GM19468 (cell line): Measurements from ENCODE around the gene APOC3.

Experiments
- ATAC-seq: cut with Tn5 transposase; IDR thresholded peaks from one replicate; pipeline ENCODE4 v1.9.1; 2021; ENCODE audit warnings: mild to moderate bottlenecking, moderate library complexity, moderate number of reproducible peaks; ENCODE audit not compliant: unreplicated experiment; ENCODE audit errors: extremely low read depth

APOC3 gene

GRCh38 chr11:116869610-116870009 is 39.9 kb downstream of the APOC3 start:
- no peak for ATAC-seq

DNA sequence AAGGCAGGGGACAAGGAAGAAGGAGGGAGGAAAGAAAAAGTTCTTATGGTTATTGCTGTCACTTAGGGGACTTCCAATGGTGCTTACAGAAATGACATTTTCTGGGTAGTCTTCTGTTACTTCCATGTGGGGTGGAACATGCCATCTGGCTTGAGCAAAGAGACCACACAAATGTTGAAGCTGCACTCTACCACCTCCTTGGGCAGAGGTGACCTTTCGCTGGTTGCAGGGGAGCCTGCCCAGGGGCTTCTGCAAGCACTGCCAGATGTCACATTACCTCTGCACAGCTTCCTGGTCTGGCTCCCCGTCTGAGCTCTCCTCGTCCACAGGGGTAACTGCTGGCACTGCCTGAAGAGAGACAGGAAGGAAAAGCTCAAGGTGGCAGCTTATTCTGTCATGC is 40.3 kb downstream of the APOC3 start:
- no peak for ATAC-seq

- no peak for ATAC-seq
These were observed 41.5 kb downstream of the APOC3 start for GRCh38 chr11:116871248-116871647.

GRCh38 chr11:116873381-116873780 is 43.7 kb downstream of the APOC3 start:
- ATAC-seq = no peak

- ATAC-seq = no peak
These were observed 44.5 kb downstream of the APOC3 start for GRCh38 chr11:116874251-116874650.

DNA sequence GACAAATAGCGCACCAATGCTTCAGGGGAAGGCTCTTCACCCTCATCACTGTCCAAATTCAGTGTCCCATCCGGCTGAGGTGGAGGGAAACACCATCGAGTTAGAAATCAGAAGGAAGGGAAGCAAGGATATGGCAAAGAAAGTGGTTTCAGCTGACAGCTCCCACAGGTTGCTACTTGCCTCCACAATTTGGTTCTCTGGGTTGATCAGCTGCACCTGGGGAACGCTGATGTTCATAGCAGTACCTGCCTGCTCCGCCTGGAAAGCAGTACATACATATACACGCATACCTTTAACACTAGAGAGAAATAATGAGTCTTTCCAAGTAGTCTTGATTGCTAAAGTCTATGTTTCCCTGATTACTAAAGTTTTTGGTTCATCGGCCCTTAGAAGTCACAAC is 45.5 kb downstream of the APOC3 start:
- no peak for ATAC-seq

- no peak for ATAC-seq
These were observed 46.9 kb downstream of the APOC3 start for GRCh38 chr11:116876656-116877055.

- ATAC-seq = no peak
These were observed 50.3 kb downstream of the APOC3 start for GRCh38 chr11:116879800-116880625.

DNA sequence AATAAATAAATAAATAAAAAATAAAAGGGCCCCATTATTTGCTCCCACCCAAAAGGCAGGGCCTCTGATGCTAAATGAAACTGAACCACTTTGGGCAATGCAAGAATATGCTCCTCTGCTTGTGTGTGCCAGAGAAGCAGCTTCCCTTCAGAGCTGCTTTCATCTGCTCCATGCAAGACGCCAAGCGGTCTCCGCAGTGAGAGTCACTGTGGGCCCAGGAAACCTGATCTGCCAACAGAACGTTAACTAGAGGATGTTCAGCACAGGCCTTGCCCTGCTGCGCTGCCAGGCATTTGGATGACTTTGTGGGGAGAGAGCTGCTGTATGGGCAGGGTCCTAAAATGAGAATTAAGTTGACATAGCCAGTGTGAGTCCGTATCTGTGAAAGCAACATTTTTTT is 51.4 kb downstream of the APOC3 start:
- ATAC-seq = no peak

DNA sequence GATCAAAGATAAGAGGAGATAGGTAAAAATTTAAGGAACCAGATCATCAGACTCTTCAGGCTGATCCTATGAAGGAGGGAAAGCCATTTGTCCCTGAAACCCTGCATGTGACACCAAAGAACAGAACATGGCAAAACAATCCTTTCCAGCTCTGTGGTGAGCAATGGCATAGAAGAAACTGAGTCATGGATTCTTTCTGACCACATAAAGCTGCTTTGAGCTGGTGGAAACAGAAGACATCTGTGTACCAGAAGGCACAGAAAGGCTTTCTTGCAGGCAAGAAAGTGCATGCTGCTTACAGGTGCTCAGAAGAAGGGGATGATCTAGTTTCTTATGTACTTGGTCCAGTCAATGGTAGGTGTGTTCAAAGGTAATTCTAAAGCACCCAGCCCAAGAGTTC is 52.7 kb downstream of the APOC3 start:
- ATAC-seq = no peak
